Medulla oblongata (tissue), 1 donor: Measurements from ENCODE around the gene BDH1.
"Not testable (repeated sequence)": the region's sequence is repeated elsewhere in the genome, so short reads cannot be mapped to it uniquely, and the experiment has no call there.

ENCODE experiments used
- DNase-seq: peaks from one replicate; pipeline ENCODE4 v3.0.0-alpha.2; 2015; ENCODE audit errors: extremely low spot score

BDH1 gene, protein sequence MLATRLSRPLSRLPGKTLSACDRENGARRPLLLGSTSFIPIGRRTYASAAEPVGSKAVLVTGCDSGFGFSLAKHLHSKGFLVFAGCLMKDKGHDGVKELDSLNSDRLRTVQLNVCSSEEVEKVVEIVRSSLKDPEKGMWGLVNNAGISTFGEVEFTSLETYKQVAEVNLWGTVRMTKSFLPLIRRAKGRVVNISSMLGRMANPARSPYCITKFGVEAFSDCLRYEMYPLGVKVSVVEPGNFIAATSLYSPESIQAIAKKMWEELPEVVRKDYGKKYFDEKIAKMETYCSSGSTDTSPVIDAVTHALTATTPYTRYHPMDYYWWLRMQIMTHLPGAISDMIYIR

DNA sequence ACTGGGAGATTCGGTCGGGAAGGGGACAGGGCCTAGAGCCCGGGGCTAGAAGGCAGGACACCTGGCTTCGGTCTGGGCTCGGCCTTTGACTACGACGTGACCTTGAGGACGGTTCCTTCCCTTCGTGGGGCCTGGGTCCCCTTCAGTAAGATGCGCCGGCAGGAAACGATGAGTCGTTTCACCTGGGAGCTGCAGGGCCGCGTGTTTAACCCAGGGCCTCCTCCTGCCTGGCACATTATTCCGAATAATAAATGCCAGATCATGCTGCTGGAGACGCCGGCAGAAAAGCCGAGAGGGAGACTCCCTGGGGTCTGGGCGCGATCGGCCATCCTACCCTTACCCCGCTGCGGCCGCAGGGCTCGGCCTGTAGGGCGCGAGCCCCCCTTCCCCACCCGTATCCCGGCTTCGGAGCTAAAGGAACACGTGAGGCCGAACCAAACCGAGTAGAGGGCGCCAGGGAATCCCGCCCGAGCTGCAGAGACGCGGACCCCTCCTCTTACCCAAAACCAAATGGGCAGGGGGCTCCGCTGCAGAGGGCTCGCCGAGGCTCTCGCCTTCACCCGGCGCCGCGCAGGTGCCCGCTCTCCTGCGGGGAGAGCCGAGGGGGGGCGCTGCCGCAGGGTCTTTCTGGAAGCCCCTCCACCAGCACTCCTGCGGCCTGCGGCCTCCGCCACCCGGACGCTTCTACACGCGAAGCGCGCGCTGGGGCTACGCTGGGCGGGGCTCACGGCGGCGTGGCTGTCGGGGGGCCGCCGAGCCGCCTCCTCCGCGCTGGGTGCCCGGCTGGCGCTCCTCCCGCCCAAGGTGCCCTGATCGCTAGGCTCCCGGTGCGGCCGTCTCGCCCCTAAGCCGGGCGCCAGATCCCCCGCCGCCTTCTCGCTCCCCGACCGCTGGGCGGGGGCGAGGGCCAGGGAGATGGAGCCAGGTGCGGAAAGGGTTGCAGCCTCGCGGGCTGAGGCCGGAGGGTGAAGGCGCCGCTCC, at the start of gene BDH1:
TSS of gene BDH1 (minus strand) at position 688 of the 981 bp plus-strand sequence. CDS start 9,525 bp downstream, outside the sequence.
- DNase-seq = peak; percentile 27

- no peak for DNase-seq
These were observed 47.7 kb upstream of the BDH1 start for GRCh38 chr3:197603317-197603933.

GRCh38 chr3:197602351-197602750, 46.6 kb upstream of the BDH1 start:
- not testable (repeated sequence) for DNase-seq

DNA sequence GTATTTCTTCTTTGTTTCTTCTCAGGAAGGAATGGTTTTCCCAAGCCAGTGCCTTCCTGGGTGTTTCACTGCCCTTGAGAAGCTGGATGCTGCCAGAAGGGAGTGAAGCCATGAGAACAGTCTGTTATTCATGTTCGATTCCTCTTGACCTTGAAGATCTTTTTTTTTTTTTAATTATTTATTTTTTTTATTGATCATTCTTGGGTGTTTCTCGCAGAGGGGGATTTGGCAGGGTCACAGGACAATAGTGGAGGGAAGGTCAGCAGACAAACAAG, 45.7 kb upstream of the BDH1 start:
- DNase-seq = not testable (repeated sequence)

DNA sequence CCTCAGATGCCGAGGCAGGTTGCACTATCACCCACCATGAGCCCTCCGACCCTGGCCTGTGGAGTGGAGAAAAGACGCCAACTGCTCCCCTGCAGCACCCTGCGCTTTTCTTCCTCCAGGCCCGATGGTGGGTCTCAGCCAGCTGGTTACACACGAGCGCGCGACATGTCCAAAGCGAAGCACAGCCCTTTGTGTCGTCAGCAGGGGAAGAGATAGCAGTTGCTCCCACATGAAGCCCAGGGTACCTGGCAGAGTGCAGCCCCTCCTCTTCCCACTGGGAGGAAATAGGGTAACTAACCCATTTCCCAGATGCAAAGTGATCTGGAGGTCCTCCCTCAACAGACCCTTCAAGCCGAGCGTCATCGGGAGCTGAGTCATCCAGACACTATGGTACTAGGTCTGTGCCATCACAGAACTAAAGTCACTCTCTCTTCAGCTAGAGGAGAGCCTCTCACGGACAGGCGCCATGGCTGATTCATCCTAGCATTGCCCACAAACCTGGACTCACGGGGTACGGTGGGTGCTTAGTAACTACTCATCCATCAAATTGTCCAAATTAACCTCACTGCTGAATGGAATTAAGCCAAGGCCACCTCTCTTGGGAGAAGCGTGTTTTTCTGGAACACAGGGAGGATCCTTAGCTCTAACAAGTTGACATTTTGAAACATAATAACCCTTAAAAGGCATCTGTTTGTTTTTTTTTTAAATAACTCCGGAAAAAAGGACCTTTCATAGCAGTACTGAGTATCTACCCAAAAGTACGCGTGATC, 45.2 kb upstream of the BDH1 start:
- DNase-seq = no peak

- peak; percentile 85 for DNase-seq
These were observed 43.5 kb upstream of the BDH1 start for GRCh38 chr3:197599089-197599765.

DNA sequence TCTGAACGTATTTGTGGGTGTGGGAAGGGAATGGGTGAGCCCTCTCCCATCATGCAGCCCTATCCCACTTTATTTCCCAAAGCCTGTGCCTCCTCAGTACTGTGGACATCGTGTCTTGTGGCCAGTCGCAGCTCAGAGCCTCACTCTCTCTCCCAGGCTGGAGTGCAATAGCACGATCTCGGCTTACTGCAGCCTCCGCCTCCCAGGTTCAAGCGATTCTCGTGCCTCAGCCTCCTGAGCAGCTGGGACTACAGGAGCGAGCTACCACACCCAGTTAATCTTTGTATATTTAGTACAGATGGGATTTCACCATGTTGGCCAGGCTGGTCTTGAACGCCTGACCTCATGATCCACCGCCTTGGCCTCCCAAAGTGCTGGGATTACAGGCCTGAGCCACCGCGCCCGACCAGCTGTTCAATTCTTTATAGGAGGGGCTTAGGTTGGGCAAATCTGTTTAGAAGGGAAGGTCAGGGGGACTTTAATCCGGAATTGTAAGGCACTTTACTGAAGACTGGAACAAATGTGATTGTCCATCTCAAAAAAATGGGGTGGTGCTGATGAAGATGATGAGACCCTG, 42.7 kb upstream of the BDH1 start:
- no peak for DNase-seq

DNA sequence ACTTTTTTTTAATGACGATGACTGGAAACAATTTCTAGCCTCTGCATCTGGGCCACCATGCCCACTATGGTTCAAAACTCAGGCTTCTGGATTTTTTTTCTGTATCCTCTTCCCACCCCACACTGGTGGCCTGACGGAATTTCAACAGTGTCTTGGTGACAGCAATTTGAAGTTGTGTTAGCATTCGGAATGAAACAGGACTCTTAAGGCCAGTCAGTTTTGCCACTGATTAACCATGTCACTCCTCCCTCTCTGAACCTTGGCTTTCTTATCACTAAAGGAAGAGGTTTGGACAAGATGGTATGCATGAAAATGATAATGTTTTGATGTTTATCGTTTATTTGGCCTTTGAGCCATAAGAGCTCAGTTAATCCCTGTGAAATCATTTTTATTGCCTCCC, 41.6 kb upstream of the BDH1 start:
- no peak for DNase-seq

- peak; percentile 45 for DNase-seq
These were observed 39.9 kb upstream of the BDH1 start for GRCh38 chr3:197595470-197596185.

DNA sequence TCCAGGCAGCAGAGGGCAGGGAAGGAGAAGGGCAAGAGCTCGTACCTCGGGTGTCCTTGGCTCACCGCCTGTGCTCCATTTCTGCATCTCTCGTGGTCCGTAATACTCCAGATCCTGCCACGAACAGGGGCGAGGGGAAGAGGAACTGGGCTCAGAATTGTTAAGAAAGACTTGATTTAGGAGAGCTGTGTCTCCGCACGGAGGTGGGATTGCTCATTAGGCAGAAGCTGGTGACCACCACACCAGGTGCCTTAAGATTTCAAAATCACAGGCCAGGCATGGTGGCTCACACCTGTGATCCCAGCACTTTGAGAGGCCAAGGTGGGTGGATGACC, 37.2 kb upstream of the BDH1 start:
- no peak for DNase-seq

- no peak for DNase-seq
These were observed 36.7 kb upstream of the BDH1 start for GRCh38 chr3:197592361-197593045.

DNA sequence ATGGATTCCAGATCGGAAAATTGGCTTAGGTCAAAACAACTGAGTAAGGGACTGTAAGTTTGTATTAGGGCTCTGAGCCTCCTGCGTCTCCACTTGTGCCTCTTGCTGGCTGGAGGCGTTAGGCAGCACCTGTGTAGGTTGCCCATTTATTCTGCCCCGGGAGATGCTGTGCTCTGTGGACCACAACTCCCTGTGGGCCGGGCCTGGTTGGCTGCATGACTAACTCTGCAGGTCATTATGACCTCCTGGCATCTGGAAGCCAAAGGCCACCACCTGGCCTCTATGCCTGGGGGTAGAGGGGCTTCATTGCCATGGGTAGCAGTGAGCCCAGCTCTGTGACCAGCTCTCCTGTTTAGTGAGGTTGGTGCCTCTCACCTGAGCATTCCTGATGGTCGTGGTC, 36.0 kb upstream of the BDH1 start:
- no peak for DNase-seq

DNA sequence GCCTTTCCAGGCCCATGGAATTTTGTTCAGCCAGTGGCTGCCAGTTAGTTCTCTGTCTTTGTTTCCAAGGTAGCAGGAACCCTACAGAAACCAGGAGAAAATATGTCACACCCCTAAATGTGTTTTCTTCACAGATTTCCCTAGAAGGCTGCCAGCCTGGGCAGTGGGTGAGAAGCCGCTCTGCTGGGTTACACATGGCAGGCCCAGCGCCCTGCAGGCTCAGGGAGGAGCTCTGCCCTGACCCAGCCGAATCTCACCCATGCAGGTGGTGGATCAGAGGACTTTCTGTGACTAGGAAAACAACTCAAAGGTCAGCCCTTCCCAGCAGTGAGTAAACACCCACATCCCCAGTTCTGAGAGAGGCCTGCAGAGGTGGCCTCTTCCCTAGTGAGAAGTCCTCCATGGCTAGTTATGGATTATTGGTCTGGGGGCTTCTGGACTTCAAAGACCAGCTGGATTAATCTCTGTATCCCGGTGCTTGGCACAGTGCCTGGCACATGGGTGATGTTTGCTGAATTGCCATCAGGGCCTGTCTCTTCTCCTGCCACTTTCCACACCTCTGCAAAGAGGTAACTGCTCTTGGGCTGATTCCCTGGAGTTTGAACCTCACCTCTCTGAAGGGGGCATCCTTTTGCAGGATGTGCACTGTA, 34.7 kb upstream of the BDH1 start:
- peak; percentile 14 for DNase-seq

GRCh38 chr3:197589545-197589944, 33.8 kb upstream of the BDH1 start:
- DNase-seq = no peak

- not testable (repeated sequence) for DNase-seq
These were observed 31.0 kb upstream of the BDH1 start for GRCh38 chr3:197586768-197587167.

GRCh38 chr3:197586181-197586580, 30.4 kb upstream of the BDH1 start:
- no peak for DNase-seq

DNA sequence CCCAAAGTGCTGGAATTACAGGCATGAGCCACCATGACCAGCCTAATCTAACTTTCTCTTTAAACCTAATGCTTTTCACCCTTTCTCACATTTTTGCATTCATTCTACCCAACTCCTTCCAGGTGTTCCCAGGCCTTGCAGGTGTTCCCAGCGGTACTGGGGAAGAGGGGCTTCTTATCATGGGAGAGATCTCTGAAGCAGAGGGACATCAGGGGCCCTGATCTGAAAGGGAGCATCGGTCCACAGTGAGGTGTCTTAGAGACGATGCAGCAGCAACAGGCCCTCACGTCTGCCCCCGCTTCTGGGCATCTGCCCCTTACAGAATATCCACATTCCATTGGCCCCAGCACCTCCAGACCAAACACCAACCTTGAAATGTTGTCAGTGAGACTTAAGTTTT, 29.0 kb upstream of the BDH1 start:
- no peak for DNase-seq

- no peak for DNase-seq
These were observed 27.6 kb upstream of the BDH1 start for GRCh38 chr3:197583371-197583770.

GRCh38 chr3:197580253-197580691, 24.5 kb upstream of the BDH1 start:
- no peak for DNase-seq
